ENCODE measurements around the gene CYP2F1. TPM values are rescaled to one million over a fixed set of nuclear protein-coding genes. Genes with fewer than 3 reads are reported as not detected.

Gene CYP2F1
- total RNA-seq, 1 donor: not detected

GRCh38 chr19:41106177-41106576 lies 8.1 kb upstream of the CYP2F1 start:
- H3K27ac ChIP-seq (ENCODE audit: low read depth, low read length): no peak overlapping the region
- no peaks in the 10 kb centered on the region for H3K79me2 ChIP-seq (ENCODE audit: insufficient read depth, low read length)

DNA sequence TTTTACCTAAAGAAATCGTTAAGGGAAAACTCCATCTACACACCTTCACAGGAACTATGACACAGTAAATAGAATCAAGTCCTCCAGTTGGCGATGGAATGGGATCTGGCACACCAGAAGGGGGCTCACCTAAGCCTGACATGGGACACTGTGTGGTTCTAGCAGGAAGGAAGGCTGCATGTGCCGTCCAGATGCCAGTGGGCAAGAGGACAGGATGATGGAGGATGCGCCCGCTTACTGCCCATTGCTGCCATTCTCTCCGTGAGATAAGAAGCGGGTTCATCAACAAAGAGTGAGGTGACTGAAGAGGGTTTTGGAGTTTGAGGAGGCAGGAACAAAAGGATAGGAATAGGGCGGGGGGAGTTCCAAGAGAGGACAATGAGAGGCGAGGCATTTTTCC lies 2.9 kb upstream of the CYP2F1 start:
- peaks cover 5% of the 10 kb centered on the region for H3K27me3 ChIP-seq (ENCODE audit: insufficient read depth, low read length)
- H3K4me1 ChIP-seq (ENCODE audit: insufficient read depth, low read length): no peaks in the 10 kb centered on the region
- TF ChIP-seq, protein P1, sequence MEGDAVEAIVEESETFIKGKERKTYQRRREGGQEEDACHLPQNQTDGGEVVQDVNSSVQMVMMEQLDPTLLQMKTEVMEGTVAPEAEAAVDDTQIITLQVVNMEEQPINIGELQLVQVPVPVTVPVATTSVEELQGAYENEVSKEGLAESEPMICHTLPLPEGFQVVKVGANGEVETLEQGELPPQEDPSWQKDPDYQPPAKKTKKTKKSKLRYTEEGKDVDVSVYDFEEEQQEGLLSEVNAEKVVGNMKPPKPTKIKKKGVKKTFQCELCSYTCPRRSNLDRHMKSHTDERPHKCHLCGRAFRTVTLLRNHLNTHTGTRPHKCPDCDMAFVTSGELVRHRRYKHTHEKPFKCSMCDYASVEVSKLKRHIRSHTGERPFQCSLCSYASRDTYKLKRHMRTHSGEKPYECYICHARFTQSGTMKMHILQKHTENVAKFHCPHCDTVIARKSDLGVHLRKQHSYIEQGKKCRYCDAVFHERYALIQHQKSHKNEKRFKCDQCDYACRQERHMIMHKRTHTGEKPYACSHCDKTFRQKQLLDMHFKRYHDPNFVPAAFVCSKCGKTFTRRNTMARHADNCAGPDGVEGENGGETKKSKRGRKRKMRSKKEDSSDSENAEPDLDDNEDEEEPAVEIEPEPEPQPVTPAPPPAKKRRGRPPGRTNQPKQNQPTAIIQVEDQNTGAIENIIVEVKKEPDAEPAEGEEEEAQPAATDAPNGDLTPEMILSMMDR (IDR thresholded peaks at IDR 0.05; ENCODE audit: extremely low read depth, low read depth, low read length): no peak
- H3K9me3 ChIP-seq (ENCODE audit: low read depth, low read length): no peaks in the 10 kb centered on the region
- no peak overlapping the region for H3K27ac ChIP-seq (ENCODE audit: low read depth, low read length)
- no peaks in the 10 kb centered on the region for H3K36me3 ChIP-seq (ENCODE audit: insufficient read depth, low read length)
- H2AFZ ChIP-seq (ENCODE audit: low read length): no peak overlapping the region
- no peak overlapping the region for H3K4me3 ChIP-seq (ENCODE audit: insufficient read depth, low read length)
- no peak for DNase-seq (ENCODE audit: insufficient read length, low spot score, missing footprints)
- no peaks in the 10 kb centered on the region for H3K79me2 ChIP-seq (ENCODE audit: insufficient read depth, low read length)
- no peaks in the 10 kb centered on the region for H4K20me1 ChIP-seq (ENCODE audit: insufficient read depth, low read length)
- H3K4me2 ChIP-seq (ENCODE audit: insufficient read depth, low read length): no peak overlapping the region

More at GRCh38 chr19:41106177-41106576, 8.1 kb upstream of the CYP2F1 start:
- no peak for DNase-seq (ENCODE audit: insufficient read length, low spot score, missing footprints)
- no peaks in the 10 kb centered on the region for H3K4me1 ChIP-seq (ENCODE audit: insufficient read depth, low read length)
- no peak overlapping the region for H3K4me2 ChIP-seq (ENCODE audit: insufficient read depth, low read length)
- TF ChIP-seq, protein P1 (IDR thresholded peaks at IDR 0.05; ENCODE audit: extremely low read depth, low read depth, low read length): no peak
- no peaks in the 10 kb centered on the region for H3K27me3 ChIP-seq (ENCODE audit: insufficient read depth, low read length)
- no peaks in the 10 kb centered on the region for H4K20me1 ChIP-seq (ENCODE audit: insufficient read depth, low read length)
- no peaks in the 10 kb centered on the region for H3K36me3 ChIP-seq (ENCODE audit: insufficient read depth, low read length)
- no peak overlapping the region for H3K4me3 ChIP-seq (ENCODE audit: insufficient read depth, low read length)
- no peak overlapping the region for H2AFZ ChIP-seq (ENCODE audit: low read length)
- H3K9me3 ChIP-seq (ENCODE audit: low read depth, low read length): no peaks in the 10 kb centered on the region

- DNase-seq (ENCODE audit: insufficient read length, low spot score, missing footprints): no peak
- no peaks in the 10 kb centered on the region for H3K4me1 ChIP-seq (ENCODE audit: insufficient read depth, low read length)
- TF ChIP-seq, protein P1 (IDR thresholded peaks at IDR 0.05; ENCODE audit: extremely low read depth, low read depth, low read length): no peak
These were observed 2.4 kb upstream of the CYP2F1 start for GRCh38 chr19:41111750-41112295.

GRCh38 chr19:41112728-41113290 lies 1.4 kb upstream of the CYP2F1 start:
- H3K27ac ChIP-seq (ENCODE audit: low read depth, low read length): no peak overlapping the region
- no peaks in the 10 kb centered on the region for H3K4me1 ChIP-seq (ENCODE audit: insufficient read depth, low read length)

More at GRCh38 chr19:41111750-41112295, 2.4 kb upstream of the CYP2F1 start:
- H3K27ac ChIP-seq (ENCODE audit: low read depth, low read length): no peak overlapping the region
- H3K4me3 ChIP-seq (ENCODE audit: insufficient read depth, low read length): no peak overlapping the region
- no peak overlapping the region for H2AFZ ChIP-seq (ENCODE audit: low read length)
- H3K27me3 ChIP-seq (ENCODE audit: insufficient read depth, low read length): peaks cover 5% of the 10 kb centered on the region
- H3K9me3 ChIP-seq (ENCODE audit: low read depth, low read length): no peaks in the 10 kb centered on the region
- no peaks in the 10 kb centered on the region for H3K36me3 ChIP-seq (ENCODE audit: insufficient read depth, low read length)
- no peaks in the 10 kb centered on the region for H4K20me1 ChIP-seq (ENCODE audit: insufficient read depth, low read length)
- no peaks in the 10 kb centered on the region for H3K79me2 ChIP-seq (ENCODE audit: insufficient read depth, low read length)
- H3K4me2 ChIP-seq (ENCODE audit: insufficient read depth, low read length): no peak overlapping the region

More at GRCh38 chr19:41112728-41113290, 1.4 kb upstream of the CYP2F1 start:
- H3K4me2 ChIP-seq (ENCODE audit: insufficient read depth, low read length): no peak overlapping the region
- no peak overlapping the region for H2AFZ ChIP-seq (ENCODE audit: low read length)
- no peaks in the 10 kb centered on the region for H3K79me2 ChIP-seq (ENCODE audit: insufficient read depth, low read length)
- TF ChIP-seq, protein P1 (IDR thresholded peaks at IDR 0.05; ENCODE audit: extremely low read depth, low read depth, low read length): no peak
- no peak for DNase-seq (ENCODE audit: insufficient read length, low spot score, missing footprints)
- no peaks in the 10 kb centered on the region for H4K20me1 ChIP-seq (ENCODE audit: insufficient read depth, low read length)
- H3K36me3 ChIP-seq (ENCODE audit: insufficient read depth, low read length): no peaks in the 10 kb centered on the region
- H3K4me3 ChIP-seq (ENCODE audit: insufficient read depth, low read length): no peak overlapping the region
- H3K27me3 ChIP-seq (ENCODE audit: insufficient read depth, low read length): peaks cover 5% of the 10 kb centered on the region
- H3K9me3 ChIP-seq (ENCODE audit: low read depth, low read length): no peaks in the 10 kb centered on the region

Measured in osteoblast (primary cell).